Muscle of leg (tissue), 11 donors: ENCODE data around the gene CD164L2. TPM values are rescaled to one million over a fixed set of nuclear protein-coding genes. Genes with fewer than 3 reads are reported as not detected.
"Not testable (repeated sequence)": the region's sequence is repeated elsewhere in the genome, so short reads cannot be mapped to it uniquely, and the experiment has no call there.

ENCODE experiments used
- DNase-seq: peaks from one replicate; pipeline ENCODE4 v3.0.0; 2013
- H3K27ac ChIP-seq: one replicate; pipeline ENCODE4 v1.5.1; 2013; ENCODE audit warnings: mild to moderate bottlenecking, low read length, control low read depth
- H3K27me3 ChIP-seq: one replicate; pipeline ENCODE4 v1.6.1; 2013; ENCODE audit warnings: low read length; ENCODE audit not compliant: control insufficient read depth, insufficient read depth
- H3K36me3 ChIP-seq: one replicate; pipeline ENCODE4 v1.6.1; 2013; ENCODE audit warnings: low read length; ENCODE audit not compliant: control insufficient read depth, insufficient read depth
- H3K4me1 ChIP-seq: one replicate; pipeline ENCODE4 v1.6.1; 2013; ENCODE audit warnings: low read length; ENCODE audit not compliant: control insufficient read depth, insufficient read depth
- H3K4me3 ChIP-seq: one replicate; pipeline ENCODE4 v1.5.1; 2013; ENCODE audit warnings: low read length, control low read depth
- H3K9me3 ChIP-seq: replicated peaks from 2 replicates; pipeline ENCODE4 v1.6.1; 2013; ENCODE audit warnings: low read depth, low read length; ENCODE audit not compliant: control insufficient read depth
- WGBS: methylation state at CpG from one replicate; pipeline ENCODE4 v1.1.5; 2013; ENCODE audit warnings: missing lambda C conversion rate; ENCODE audit not compliant: insufficient coverage; 5-methylcytosine and 5-hydroxymethylcytosine counted together
- polyA plus RNA-seq, 8 donors: library from polyadenylated mRNA; unstranded; fragments of 120-200 nt; gene quantifications; one replicate each; pipeline versions ENCODE4 v1.2.1 to v1.2.3, GENCODE V29; 2013; ENCODE audit warnings: inconsistent platforms in 1 of 8, low replicate concordance in 1 of 8; ENCODE audit not compliant: insufficient read length in 8 of 8, insufficient read depth in 1 of 8
- total RNA-seq: library from RNA; stranded (reverse); fragments of 120-200 nt; gene quantifications from one replicate; pipeline ENCODE4 v1.2.4, GENCODE V29; 2013

CD164L2 gene
- total and polyA plus RNA-seq, 9 donors: 0.48 TPM; not detected in 8

DNA sequence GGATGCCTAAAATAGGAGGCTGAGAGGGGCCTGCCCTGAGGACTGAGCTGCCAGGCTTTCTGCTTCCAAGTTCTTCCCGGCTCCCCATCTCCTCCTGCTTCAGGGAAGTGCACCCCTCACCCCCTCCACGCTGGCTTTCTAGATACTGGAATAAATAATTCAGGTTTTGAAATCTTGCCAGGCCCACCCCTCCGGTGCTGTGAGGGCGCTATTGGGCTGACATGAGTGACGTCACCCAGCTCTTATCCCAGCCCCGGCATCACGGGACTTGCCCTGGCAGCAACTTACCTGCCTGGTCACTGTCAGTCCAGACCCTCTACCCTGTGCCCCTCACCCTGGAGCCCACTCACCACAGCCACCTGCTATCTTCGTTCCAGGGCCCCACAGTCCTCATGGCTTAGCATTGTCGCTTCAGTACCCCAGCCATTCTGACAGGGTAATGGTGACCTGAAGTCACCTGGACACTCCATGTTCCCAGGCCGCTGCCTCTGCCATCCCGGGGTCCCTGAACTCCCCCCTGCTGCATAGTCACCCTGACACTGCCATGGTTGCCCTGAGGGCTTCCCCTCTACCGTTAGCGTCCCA, 8.5 kb upstream of the CD164L2 start:
- H3K27ac ChIP-seq: no peak overlapping the region
- H3K4me3 ChIP-seq: peak overlapping the region; percentile 49
- no peaks in the 10 kb centered on the region for H3K9me3 ChIP-seq
- peak; percentile 69 for DNase-seq
- peaks cover 11% of the 10 kb centered on the region for H3K27me3 ChIP-seq
- 8% methylated on average over 12 of the region's 13 CpGs for WGBS
- peaks cover 39% of the 10 kb centered on the region for H3K4me1 ChIP-seq
- no peaks in the 10 kb centered on the region for H3K36me3 ChIP-seq

DNA sequence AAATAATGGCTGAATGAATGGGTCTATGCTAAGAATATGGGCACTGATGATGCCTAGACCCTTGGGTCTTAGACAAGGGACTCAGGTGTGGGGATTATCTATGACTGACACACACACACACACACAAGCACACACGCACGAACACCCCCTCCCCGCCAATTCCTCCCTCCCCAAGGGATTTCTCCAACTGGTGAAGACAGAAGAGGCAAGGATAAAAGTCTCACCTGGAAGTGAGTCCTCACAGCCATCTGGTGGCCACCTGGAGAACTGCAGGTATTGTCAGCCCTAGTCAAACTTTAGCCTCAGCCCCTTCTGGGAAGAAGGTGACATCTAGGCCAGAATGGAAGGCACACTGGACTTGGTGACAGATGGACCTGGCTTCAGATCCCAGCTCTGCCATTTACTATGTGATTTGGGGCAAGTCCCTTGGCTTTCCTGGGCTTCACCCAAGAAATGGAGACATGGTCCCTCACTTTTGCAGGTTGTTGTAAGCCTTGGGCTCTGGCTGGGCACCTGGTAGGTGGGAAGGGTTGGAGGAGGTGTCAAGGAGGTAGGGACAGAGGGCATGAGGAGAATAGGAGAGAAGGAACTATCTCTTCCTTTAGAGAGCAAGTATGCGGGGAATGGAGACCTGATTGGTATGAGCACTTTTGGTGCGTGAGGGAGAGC, 5.3 kb upstream of the CD164L2 start:
- H3K36me3 ChIP-seq: no peaks in the 10 kb centered on the region
- no peak for DNase-seq
- no peak overlapping the region for H3K27ac ChIP-seq
- peaks cover 11% of the 10 kb centered on the region for H3K27me3 ChIP-seq
- no peak overlapping the region for H3K4me3 ChIP-seq
- no peaks in the 10 kb centered on the region for H3K9me3 ChIP-seq
- peaks cover 23% of the 10 kb centered on the region for H3K4me1 ChIP-seq
- WGBS: 25% methylated on average over 4 of the region's 5 CpGs

GRCh38 chr1:27384797-27385196, 1.7 kb upstream of the CD164L2 start:
- not testable (repeated sequence) for H3K4me3 ChIP-seq, H3K27ac ChIP-seq, H3K27me3 ChIP-seq, DNase-seq, H3K36me3 ChIP-seq, H3K9me3 ChIP-seq
- peaks cover 11% of the 10 kb centered on the region for H3K4me1 ChIP-seq
- WGBS: no CpG with 5 or more reads among the region's 3 CpGs

DNA sequence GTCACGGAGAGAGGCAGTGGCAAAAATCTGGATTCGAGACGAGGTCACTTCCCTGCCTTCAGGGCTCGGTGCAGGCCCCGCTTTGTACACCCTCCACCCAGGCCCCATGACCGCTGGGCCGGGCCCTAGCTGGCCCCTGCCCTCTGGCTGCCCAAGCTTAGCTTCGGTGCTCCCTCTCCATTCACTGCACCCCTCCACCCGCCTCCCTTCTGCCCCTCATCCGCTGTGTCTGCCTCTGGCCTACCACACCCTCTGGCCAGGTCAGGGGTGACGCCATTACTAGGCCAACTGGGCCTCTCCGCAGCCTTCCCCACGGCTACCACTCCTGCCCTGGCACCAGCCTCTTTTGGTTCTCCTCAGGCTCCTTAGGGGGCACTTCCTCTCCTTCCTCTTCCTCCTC, 528 bp upstream of the CD164L2 start:
- Histone ChIP-seq H3K36me3 (no peaks in the 10 kb centered on the region), H3K9me3 (no peaks in the 10 kb centered on the region), H3K27me3 (peaks cover 2% of the 10 kb centered on the region), H3K4me3 (no peak overlapping the region), H3K4me1 (peaks cover 11% of the 10 kb centered on the region), H3K27ac (no peak overlapping the region)
- WGBS: 84% methylated on average over 13 of the region's 13 CpGs
- no peak for DNase-seq

- Histone ChIP-seq H3K27me3 (no peaks in the 10 kb centered on the region), H3K4me3 (no peak overlapping the region), H3K36me3 (no peaks in the 10 kb centered on the region), H3K9me3 (no peaks in the 10 kb centered on the region), H3K27ac (no peak overlapping the region), H3K4me1 (peaks cover 11% of the 10 kb centered on the region)
- 100% methylated on average over 2 of the region's 18 CpGs for WGBS
- DNase-seq: no peak
These were observed 967 bp downstream of the CD164L2 start for GRCh38 chr1:27381969-27382762.

DNA sequence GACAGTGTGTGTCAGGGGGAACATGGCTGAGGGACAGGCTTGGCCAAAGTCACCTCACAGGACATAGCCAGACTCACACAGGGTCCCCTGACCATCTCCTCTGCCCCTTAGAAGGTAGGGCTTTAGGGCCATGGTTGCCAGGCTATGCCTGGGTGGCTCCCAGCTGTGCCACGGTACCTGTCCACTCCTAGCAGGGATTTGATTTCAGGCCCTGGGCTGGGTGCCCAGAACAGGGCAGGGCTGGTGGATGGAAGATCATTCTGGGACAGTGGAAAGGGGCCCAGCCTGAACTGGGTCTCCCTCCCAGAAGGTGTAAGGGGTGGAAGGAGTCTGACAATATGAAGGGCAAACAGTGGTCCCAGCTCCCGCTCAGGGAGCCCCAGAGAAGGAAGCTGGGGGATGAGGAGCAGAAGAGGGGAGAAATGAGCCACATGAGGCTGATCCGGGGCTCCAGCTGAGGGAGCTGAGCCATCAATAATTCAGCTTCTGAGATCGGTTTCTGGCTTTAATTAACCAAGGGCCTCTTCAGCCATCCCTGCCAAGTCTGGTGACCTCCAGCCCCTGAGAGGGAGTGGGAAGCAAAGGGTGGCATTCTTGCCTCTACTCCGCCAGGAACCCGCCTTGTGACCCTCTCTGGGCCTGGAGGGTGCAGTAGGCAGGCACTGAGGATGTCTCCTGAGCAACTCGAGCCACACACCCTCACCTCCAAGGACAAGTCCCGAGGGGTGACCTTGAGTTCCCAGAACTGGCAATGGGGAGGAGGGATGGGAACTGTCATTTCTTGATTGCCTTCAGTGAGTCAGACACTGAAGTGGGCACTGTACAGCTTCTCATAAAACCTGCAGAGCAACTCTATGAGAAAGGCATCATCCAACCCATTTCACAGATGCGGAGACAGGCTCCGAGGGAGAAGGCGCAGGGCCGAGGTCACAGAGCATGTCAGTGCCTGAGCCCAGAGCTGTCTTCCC, 2.1 kb downstream of the CD164L2 start:
- 25% methylated on average over 2 of the region's 12 CpGs for WGBS
- no peak overlapping the region for H3K4me3 ChIP-seq
- H3K9me3 ChIP-seq: no peaks in the 10 kb centered on the region
- H3K36me3 ChIP-seq: no peaks in the 10 kb centered on the region
- no peak overlapping the region for H3K27ac ChIP-seq
- H3K27me3 ChIP-seq: no peaks in the 10 kb centered on the region
- DNase-seq: no peak
- peaks cover 14% of the 10 kb centered on the region for H3K4me1 ChIP-seq

DNA sequence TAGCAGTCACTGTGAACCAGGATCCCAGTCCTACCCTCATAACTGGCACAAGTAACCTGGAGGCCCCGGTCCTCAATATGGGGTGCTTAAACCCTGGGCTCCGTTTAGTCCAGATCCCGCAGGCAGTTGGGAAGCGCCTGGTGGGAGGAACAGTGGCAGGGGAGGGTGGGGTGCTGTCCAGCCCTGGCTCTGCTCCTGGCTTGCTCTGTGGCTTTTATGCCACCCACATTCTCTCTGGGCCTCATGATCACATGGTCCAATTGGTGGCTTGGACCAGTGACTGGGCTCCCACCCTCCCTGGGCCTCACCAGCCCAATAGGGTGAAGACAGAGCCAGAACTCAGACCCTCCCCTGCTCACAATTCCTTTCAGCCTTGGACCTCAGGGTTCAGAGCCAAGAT, 2.9 kb downstream of the CD164L2 start:
- Histone ChIP-seq H3K36me3 (no peaks in the 10 kb centered on the region), H3K27ac (no peak overlapping the region), H3K4me1 (peaks cover 15% of the 10 kb centered on the region), H3K27me3 (no peaks in the 10 kb centered on the region), H3K9me3 (no peaks in the 10 kb centered on the region), H3K4me3 (no peak overlapping the region)
- DNase-seq: no peak
- no CpG with 5 or more reads among the region's 4 CpGs for WGBS

- WGBS: 73% methylated on average over 10 of the region's 11 CpGs
- Histone ChIP-seq H3K4me1 (peaks cover 15% of the 10 kb centered on the region), H3K36me3 (no peaks in the 10 kb centered on the region), H3K27me3 (no peaks in the 10 kb centered on the region), H3K9me3 (no peaks in the 10 kb centered on the region), H3K4me3 (no peak overlapping the region), H3K27ac (no peak overlapping the region)
- no peak for DNase-seq
These were observed 3.5 kb downstream of the CD164L2 start for GRCh38 chr1:27379564-27380122.

DNA sequence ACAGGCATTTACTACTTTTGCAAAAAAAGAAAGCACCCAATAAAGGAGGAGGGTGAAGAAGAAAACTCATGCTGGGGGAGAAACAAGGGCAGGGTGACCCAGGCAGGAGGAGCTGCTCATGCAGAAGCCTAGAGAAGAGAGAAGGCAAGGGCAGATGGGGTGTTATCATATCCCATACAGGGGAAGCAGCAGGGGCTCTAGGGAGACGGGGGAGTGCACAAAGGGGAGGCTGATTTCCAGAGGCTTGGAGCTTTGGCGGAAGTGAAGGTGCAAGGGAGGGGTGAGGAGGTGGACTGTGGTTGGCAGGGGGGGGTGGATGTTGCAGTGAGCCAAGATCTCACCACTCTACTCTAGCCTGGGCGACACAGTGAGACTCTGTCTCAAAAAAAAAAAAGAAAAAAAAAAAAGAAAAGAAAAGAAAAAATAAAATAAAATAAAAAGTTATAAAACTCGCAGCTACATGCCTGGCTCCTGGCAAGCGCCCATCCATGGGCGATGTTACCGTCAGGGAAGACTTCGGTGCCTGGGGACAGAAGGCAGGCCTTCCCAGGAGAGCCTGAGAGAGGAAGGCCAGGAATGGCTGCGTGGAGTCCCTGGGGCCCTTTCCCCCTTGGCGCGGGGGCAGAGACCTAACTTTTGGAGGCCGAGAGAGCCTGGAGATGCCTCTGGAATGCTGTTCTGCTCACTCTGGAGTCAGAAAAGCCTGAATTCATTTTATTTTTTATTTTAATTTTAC, 5.2 kb downstream of the CD164L2 start:
- Histone ChIP-seq H3K27ac (no peak overlapping the region), H3K36me3 (no peaks in the 10 kb centered on the region), H3K27me3 (peaks cover 2% of the 10 kb centered on the region), H3K4me3 (no peak overlapping the region), H3K9me3 (no peaks in the 10 kb centered on the region), H3K4me1 (peaks cover 15% of the 10 kb centered on the region)
- no peak for DNase-seq
- WGBS: 80% methylated on average over 6 of the region's 12 CpGs
